Brain microvascular endothelial cell (primary cell): Measurements from ENCODE around the gene TBC1D1.

ENCODE experiments used
- DNase-seq: peaks from one replicate; pipeline ENCODE4 v3.0.0-alpha.2; 2020
- H3K27ac ChIP-seq: fragments of 250-450 bp; sonication (Bioruptor Pico); 2 replicates; pipeline ENCODE4 v1.5.1; 2020; ENCODE audit warnings: mild to moderate bottlenecking, moderate library complexity
- H3K27me3 ChIP-seq: fragments of 250-450 bp; sonication (Bioruptor Pico); replicated peaks from 2 replicates; pipeline ENCODE4 v1.5.1; 2020; ENCODE audit warnings: mild to moderate bottlenecking
- H3K36me3 ChIP-seq: fragments of 250-450 bp; sonication (Bioruptor Pico); replicated peaks from 2 replicates; pipeline ENCODE4 v1.5.1; 2020; ENCODE audit warnings: mild to moderate bottlenecking
- H3K4me3 ChIP-seq: 2 replicates; pipeline ENCODE4 v1.5.1; 2011; ENCODE audit warnings: low read depth, mild to moderate bottlenecking, control low read depth, low read length, moderate library complexity
- CTCF ChIP-seq: IDR thresholded peaks from 2 replicates; pipeline ENCODE4 v1.5.1; 2011; ENCODE audit warnings: low read depth, mild to moderate bottlenecking, moderate library complexity, low read length, control low read depth, inconsistent platforms; ENCODE audit errors: missing control alignments
- in situ Hi-C: cut with HindIII; loops from 2 replicates; pipeline ENCODE4 v1.10.0; 2017; ENCODE audit warnings: low sequenced_read_pairs, low pct_ligation_motif_present

Gene TBC1D1

GRCh38 chr4:37994569-37994968, 103.7 kb downstream of the TBC1D1 start:
- Histone ChIP-seq H3K27ac (no peak overlapping the region), H3K36me3 (no peaks in the 10 kb centered on the region), H3K4me3 (no peak overlapping the region), H3K27me3 (no peaks in the 10 kb centered on the region)
- DNase-seq: no peak
- in situ Hi-C loops: no loop called here
- no peak for TF ChIP-seq CTCF

- no peak for TF ChIP-seq CTCF
- no peaks in the 10 kb centered on the region for H3K27me3 ChIP-seq
- in situ Hi-C loops: no loop called here
- no peak overlapping the region for H3K27ac ChIP-seq
- H3K4me3 ChIP-seq: no peak overlapping the region
- H3K36me3 ChIP-seq: no peaks in the 10 kb centered on the region
- no peak for DNase-seq
Observed at GRCh38 chr4:37995299-37995821, 104.5 kb downstream of the TBC1D1 start.

GRCh38 chr4:37995981-37996775, 105.3 kb downstream of the TBC1D1 start:
- TF ChIP-seq CTCF: no peak
- Histone ChIP-seq H3K27me3 (no peaks in the 10 kb centered on the region), H3K4me3 (no peak overlapping the region), H3K27ac (no peak overlapping the region), H3K36me3 (no peaks in the 10 kb centered on the region)
- in situ Hi-C loops: no loop called here
- DNase-seq: no peak

- TF ChIP-seq CTCF: no peak
- H3K27ac ChIP-seq: no peak overlapping the region
- H3K27me3 ChIP-seq: no peaks in the 10 kb centered on the region
- DNase-seq: no peak
- in situ Hi-C loops: no loop called here
- no peaks in the 10 kb centered on the region for H3K36me3 ChIP-seq
- H3K4me3 ChIP-seq: no peak overlapping the region
Observed at GRCh38 chr4:37998226-37998625, 107.3 kb downstream of the TBC1D1 start.

GRCh38 chr4:37999000-37999716, 108.3 kb downstream of the TBC1D1 start:
- no peak overlapping the region for H3K27ac ChIP-seq
- H3K36me3 ChIP-seq: no peaks in the 10 kb centered on the region
- in situ Hi-C loops: no loop called here
- no peak overlapping the region for H3K4me3 ChIP-seq
- no peak for TF ChIP-seq CTCF
- no peaks in the 10 kb centered on the region for H3K27me3 ChIP-seq
- DNase-seq: no peak
